HCT116 (cell line): ENCODE measurements around the gene VASN. TPM values are rescaled to one million over a fixed set of nuclear protein-coding genes. Genes with fewer than 3 reads are reported as not detected.

Experiments used
- ATAC-seq: fragments of 200-7000 bp; cut with Tn5 transposase; 2 replicates; pipeline ENCODE4 v1.9.1; 2020; ENCODE audit warnings: mild to moderate bottlenecking, moderate library complexity
- BruUV-seq: library from RNA; stranded (reverse); fragments of 400-500 nt; replicated peaks from 2 replicates; lab custom pipeline; 2021; lab: Mats Ljungman, UMichigan
- CTCF ChIA-PET: fragments of 300-600 bp; sonication (Branson Sonifier 250); formaldehyde crosslinking; loops from one replicate; lab custom pipeline; 2021; ENCODE audit warnings: antibody characterized with exemption; lab: Charles Lee
- POLR2A ChIA-PET: fragments of 300-600, 350-600 bp; sonication (Branson Sonifier 250); formaldehyde crosslinking; loops from one replicate; lab custom pipeline; 2021; ENCODE audit warnings: antibody characterized with exemption; lab: Charles Lee
- RAD21 ChIA-PET, 2 experiments: fragments of 300-600 bp; sonication (Branson Sonifier 250); formaldehyde crosslinking; loops; one replicate each; lab custom pipeline; 2023; ENCODE audit warnings: low total read pairs in 2 of 2; ENCODE audit not compliant: uncharacterized antibody in 2 of 2, unreplicated experiment in 2 of 2, low non-redundant PET in 1 of 2; lab: Charles Lee
- DNase-seq: peaks from one replicate; pipeline ENCODE4 v3.0.0-alpha.2; 2010; ENCODE audit warnings: low read depth, low spot score
- H2AFZ ChIP-seq: fragments of 200-600 bp; shearing (Covaris generic), sonication (generic); 2 replicates; pipeline ENCODE4 v1.6.1; 2017; ENCODE audit warnings: low read depth, mixed run types, mixed read lengths, antibody characterized with exemption, low read length; ENCODE audit not compliant: poor library complexity, severe bottlenecking
- H3K27ac ChIP-seq: 2 replicates; pipeline ENCODE4 v1.5.1; 2012; ENCODE audit warnings: low read depth, low read length
- H3K27me3 ChIP-seq: fragments of 200-600 bp; sonication (generic); 2 replicates; pipeline ENCODE4 v1.6.1; 2016; ENCODE audit warnings: mixed run types, low read length, mixed read lengths; ENCODE audit not compliant: insufficient read depth
- H3K36me3 ChIP-seq, 2 experiments: fragments of 200-500 bp in 1 of 2; fragments of 200-600 bp in 1 of 2; sonication (Bioruptor generic) in 1 of 2; sonication (generic) in 1 of 2; 2 replicates each; pipeline versions ENCODE4 v1.5.1 to v1.6.1; 2014 to 2016; ENCODE audit warnings: low read length in 2 of 2, inconsistent platforms in 1 of 2, mixed read lengths in 1 of 2, mixed run types in 1 of 2; ENCODE audit not compliant: insufficient read depth in 2 of 2, control insufficient read depth in 1 of 2
- H3K4me1 ChIP-seq, 2 experiments: fragments of 200-600 bp in 1 of 2; sonication (generic) in 1 of 2; 2 replicates each; pipeline versions ENCODE4 v1.5.1 to v1.6.1; 2012 to 2017; ENCODE audit warnings: low read length in 2 of 2, inconsistent platforms in 1 of 2, mild to moderate bottlenecking in 1 of 2, mixed read lengths in 1 of 2, mixed run types in 1 of 2, moderate library complexity in 1 of 2; ENCODE audit not compliant: insufficient read depth in 2 of 2, control insufficient read depth in 1 of 2
- H3K4me2 ChIP-seq: fragments of 200-600 bp; sonication (generic); 2 replicates; pipeline ENCODE4 v1.6.1; 2017; ENCODE audit warnings: mixed run types, low read length, mixed read lengths
- H3K4me3 ChIP-seq, 2 experiments: fragments of 200-600 bp in 1 of 2; sonication (generic) in 1 of 2; replicated peaks in 1 of 2; 2 replicates each; pipeline ENCODE4 v1.5.1; 2011 to 2016; ENCODE audit warnings: low read length in 2 of 2, control low read depth in 1 of 2, low read depth in 1 of 2, mild to moderate bottlenecking in 1 of 2, mixed read lengths in 1 of 2, mixed run types in 1 of 2
- H3K79me2 ChIP-seq: fragments of 200-600 bp; sonication (generic); 2 replicates; pipeline ENCODE4 v1.6.1; 2017; ENCODE audit warnings: mild to moderate bottlenecking, mixed run types, low read length, moderate library complexity, mixed read lengths; ENCODE audit not compliant: insufficient read depth
- H3K9ac ChIP-seq: fragments of 200-600 bp; sonication (generic); 2 replicates; pipeline ENCODE4 v1.6.1; 2016; ENCODE audit warnings: low read length, mixed read lengths
- H3K9me2 ChIP-seq: fragments of 200-600 bp; sonication (generic), shearing (Covaris generic); 2 replicates; pipeline ENCODE4 v1.6.1; 2017; ENCODE audit warnings: mixed run types, mild to moderate bottlenecking, moderate library complexity; ENCODE audit not compliant: insufficient read depth
- H3K9me3 ChIP-seq, 2 experiments: fragments of 200-500 bp in 1 of 2; fragments of 200-600 bp in 1 of 2; sonication (Bioruptor generic) in 1 of 2; sonication (generic) in 1 of 2; 2 replicates each; pipeline ENCODE4 v1.6.1; 2014 to 2017; ENCODE audit warnings: low read length in 2 of 2, mixed read lengths in 2 of 2, inconsistent platforms in 1 of 2, low read depth in 1 of 2, mild to moderate bottlenecking in 1 of 2, mixed run types in 1 of 2, moderate library complexity in 1 of 2; ENCODE audit not compliant: control insufficient read depth in 1 of 2, insufficient read depth in 1 of 2
- H4K20me1 ChIP-seq: fragments of 200-600 bp; sonication (generic), shearing (Covaris generic); 2 replicates; pipeline ENCODE4 v1.6.1; 2017; ENCODE audit warnings: mixed run types, mild to moderate bottlenecking, moderate library complexity; ENCODE audit not compliant: insufficient read depth
- ATF3 ChIP-seq: IDR thresholded peaks from 2 replicates; pipeline ENCODE4 v1.6.1; 2012
- CEBPB ChIP-seq: IDR thresholded peaks from 2 replicates; pipeline ENCODE4 v1.6.1; 2012; ENCODE audit warnings: low read depth
- CTCF ChIP-seq, 3 experiments: fragments of 200-600 bp in 1 of 3; sonication (generic) in 1 of 3; IDR thresholded peaks in 2 of 3; conservative IDR thresholded peaks in 1 of 3; 2 replicates each; pipeline ENCODE4 v1.5.1; 2012 to 2017; ENCODE audit warnings: low read depth in 2 of 3, low read length in 2 of 3, antibody characterized with exemption in 1 of 3, borderline replicate concordance in 1 of 3, control low read depth in 1 of 3, mild to moderate bottlenecking in 1 of 3, mixed read lengths in 1 of 3, mixed run types in 1 of 3, moderate library complexity in 1 of 3; ENCODE audit not compliant: insufficient read depth in 1 of 3
- EGR1 ChIP-seq: IDR thresholded peaks from 2 replicates; pipeline ENCODE4 v1.6.1; 2012; ENCODE audit warnings: low read depth
- ELF1 ChIP-seq: IDR thresholded peaks from 2 replicates; pipeline ENCODE4 v1.6.1; 2012; ENCODE audit warnings: low read depth, borderline replicate concordance
- EZH2 ChIP-seq: fragments of 200-600 bp; sonication (generic); IDR thresholded peaks from 2 replicates; pipeline ENCODE4 v1.6.1; 2017; ENCODE audit warnings: antibody characterized with exemption, mixed run types
- FOSL1 ChIP-seq: IDR thresholded peaks from 2 replicates; pipeline ENCODE4 v1.6.1; 2012; ENCODE audit warnings: low read depth
- JUND ChIP-seq: IDR thresholded peaks from 2 replicates; pipeline ENCODE4 v1.6.1; 2012
- POLR2A ChIP-seq: IDR thresholded peaks from 2 replicates; pipeline ENCODE4 v1.7.0; 2011; ENCODE audit warnings: borderline replicate concordance; ENCODE audit not compliant: insufficient read depth, insufficient read length; ENCODE audit errors: extremely low read depth
- RAD21 ChIP-seq: IDR thresholded peaks from 2 replicates; pipeline ENCODE4 v1.6.1; 2012; ENCODE audit warnings: low read depth, mild to moderate bottlenecking
- SIN3A ChIP-seq: IDR thresholded peaks from 2 replicates; pipeline ENCODE4 v1.6.1; 2012; ENCODE audit warnings: low read depth
- SP1 ChIP-seq: IDR thresholded peaks from 2 replicates; pipeline ENCODE4 v1.6.1; 2012; ENCODE audit warnings: low read depth
- SRF ChIP-seq: IDR thresholded peaks from 2 replicates; pipeline ENCODE4 v1.6.1; 2012; ENCODE audit warnings: low read depth
- TCF7L2 ChIP-seq: IDR thresholded peaks from 2 replicates; pipeline ENCODE4 v1.7.0; 2011; ENCODE audit warnings: borderline replicate concordance, inconsistent platforms; ENCODE audit not compliant: insufficient read depth, insufficient read length; ENCODE audit errors: extremely low read depth
- ZFX ChIP-seq: fragments of 450-650 bp; IDR thresholded peaks from 2 replicates; pipeline ENCODE4 v1.6.1; 2017
- ZNF274 ChIP-seq: fragments of 200-500 bp; sonication (Bioruptor generic); IDR thresholded peaks from 2 replicates; pipeline ENCODE4 v1.6.1; 2014; ENCODE audit warnings: mild to moderate bottlenecking, low read depth, low read length, inconsistent platforms
- intact Hi-C: fragments of 100-400 bp; cut with micrococcal nuclease; formaldehyde crosslinking; loops from 2 replicates; pipeline ENCODE4 v1.10.0; 2022
- total RNA-seq: library from RNA; stranded (reverse); gene quantifications from one replicate; pipeline ENCODE4 v1.2.1, GENCODE V29; 2021; ENCODE audit not compliant: unreplicated experiment

Gene VASN
- total RNA-seq, 1 experiment from 2014 or later = 6.3 TPM

- Histone ChIP-seq H3K4me2 (no peak overlapping the region), H3K27ac (no peak overlapping the region), H3K9ac (no peak overlapping the region), H3K9me3 (no peaks in the 10 kb centered on the region), H3K4me3 (no peak overlapping the region), H3K9me2 (no peaks in the 10 kb centered on the region), H3K4me1 (peaks cover 7 to 19% of the 10 kb centered on the region in 2 experiments), H3K79me2 (peaks cover 82% of the 10 kb centered on the region), H3K27me3 (no peaks in the 10 kb centered on the region), H4K20me1 (peaks cover 9% of the 10 kb centered on the region; the same call in 1 of the 2 replicates), H3K36me3 (peaks cover 2 to 9% of the 10 kb centered on the region in 2 experiments; a peak in 2 of 4 replicates), H2AFZ (no peak overlapping the region)
- TF ChIP-seq JUND = no peak
- no peak for TF ChIP-seq ZNF274
- TF ChIP-seq ZFX = no peak
- no peak for TF ChIP-seq EZH2
- TF ChIP-seq POLR2A = no peak
- ATAC-seq = no peak
- RAD21 ChIA-PET = no interaction called here
- POLR2A ChIA-PET = no interaction called here
- CTCF ChIA-PET = no interaction called here
- intact Hi-C loops = no loop called here
- TSS peak; percentile 25 for BruUV-seq
- DNase-seq = no peak
Measured at GRCh38 chr16:4347765-4348509, 23.7 kb upstream of the VASN start.

GRCh38 chr16:4349332-4349731 is 22.3 kb upstream of the VASN start:
- Histone ChIP-seq H3K9me3 (no peaks in the 10 kb centered on the region), H3K4me3 (peak overlapping the region in 1 of 2 experiments; percentile 99; a peak in 1 of 4 replicates), H2AFZ (no peak overlapping the region), H3K27me3 (no peaks in the 10 kb centered on the region), H3K9me2 (no peaks in the 10 kb centered on the region), H3K4me1 (peaks cover 7 to 19% of the 10 kb centered on the region in 2 experiments), H3K36me3 (peaks cover 2 to 9% of the 10 kb centered on the region in 2 experiments; a peak in 2 of 4 replicates), H3K9ac (peak overlapping the region; percentile 99), H3K4me2 (peak overlapping the region; percentile 89), H4K20me1 (peaks cover 9% of the 10 kb centered on the region; the same call in 1 of the 2 replicates), H3K79me2 (peaks cover 68% of the 10 kb centered on the region), H3K27ac (no peak overlapping the region)
- DNase-seq (no peak), ATAC-seq (no peak)
- RAD21 ChIA-PET = no interaction called here
- no TSS peak for BruUV-seq
- POLR2A ChIA-PET = no interaction called here
- intact Hi-C loops = no loop called here
- CTCF ChIA-PET = interaction anchor here (1.4 kb wide), 1 partner anchor 53 kb away, joined by 4 read pairs; no protein-coding TSS in a partner anchor
- no peak for TF ChIP-seq FOSL1
- TF ChIP-seq POLR2A = no peak
- TF ChIP-seq CTCF (IDR thresholded peaks at IDR 0.05 in 2 of 3, conservative IDR thresholded peaks at IDR 0.05 in 1 of 3; ENCODE audit: borderline replicate concordance in 1 of 3, insufficient read depth in 1 of 3, low read depth in 2 of 3, low read length in 2 of 3) = no peak
- TF ChIP-seq SIN3A = no peak
- no peak for TF ChIP-seq TCF7L2
- TF ChIP-seq EZH2 = no peak
- no peak for TF ChIP-seq ZNF274
- TF ChIP-seq SRF = no peak
- no peak for TF ChIP-seq RAD21
- no peak for TF ChIP-seq SP1
- no peak for TF ChIP-seq ELF1
- TF ChIP-seq CEBPB = no peak
- no peak for TF ChIP-seq ATF3
- TF ChIP-seq EGR1 = no peak
